Measurements from ENCODE around the gene PRR5L.

- TF ChIP-seq CTCF (IDR thresholded peaks at IDR 0.05) (no peak), EZH2 (IDR thresholded peaks at IDR 0.05; ENCODE audit: borderline replicate concordance, insufficient read depth, low read depth, low read length, poor library complexity, severe bottlenecking) (no peak)
Observed at GRCh38 chr11:36345084-36345511, 49.0 kb downstream of the PRR5L start.
